HG03280 (cell line): ENCODE results near the gene ZSWIM5.
"Not testable (repeated sequence)": the region's sequence is repeated elsewhere in the genome, so short reads cannot be mapped to it uniquely, and the experiment has no call there.

ENCODE experiments used
- ATAC-seq: cut with Tn5 transposase; IDR thresholded peaks from one replicate; pipeline ENCODE4 v1.9.1; 2021; ENCODE audit warnings: mild to moderate bottlenecking, moderate library complexity; ENCODE audit not compliant: unreplicated experiment

The ZSWIM5 gene

GRCh38 chr1:45205910-45206721 is at the start of gene ZSWIM5:
Gene ZSWIM5, minus strand, starts transcription at chr1:45206605. Its CDS starts 255 bp downstream, at chr1:45206350.
- peak; percentile 73 for ATAC-seq

GRCh38 chr1:45254490-45254889 is 48.1 kb upstream of the ZSWIM5 start:
- ATAC-seq, result no peak

- ATAC-seq, result no peak
Measured at GRCh38 chr1:45250544-45250943, 44.1 kb upstream of the ZSWIM5 start.

- not testable (repeated sequence) for ATAC-seq
Measured at GRCh38 chr1:45248004-45248403, 41.6 kb upstream of the ZSWIM5 start.

GRCh38 chr1:45246760-45247159 is 40.4 kb upstream of the ZSWIM5 start:
- no peak for ATAC-seq

- ATAC-seq, result not testable (repeated sequence)
Measured at GRCh38 chr1:45246359-45246758, 40.0 kb upstream of the ZSWIM5 start.

- no peak for ATAC-seq
Measured at GRCh38 chr1:45244660-45245059, 38.3 kb upstream of the ZSWIM5 start.

- no peak for ATAC-seq
Measured at GRCh38 chr1:45243476-45244343, 37.3 kb upstream of the ZSWIM5 start.

- ATAC-seq, result no peak
Measured at GRCh38 chr1:45238846-45239245, 32.4 kb upstream of the ZSWIM5 start.

GRCh38 chr1:45236136-45236535 is 29.7 kb upstream of the ZSWIM5 start:
- no peak for ATAC-seq

GRCh38 chr1:45230537-45230936 is 24.1 kb upstream of the ZSWIM5 start:
- no peak for ATAC-seq

GRCh38 chr1:45225598-45225997 is 19.2 kb upstream of the ZSWIM5 start:
- ATAC-seq, result no peak

GRCh38 chr1:45223710-45224109 is 17.3 kb upstream of the ZSWIM5 start:
- ATAC-seq, result not testable (repeated sequence)

- ATAC-seq, result no peak
Measured at GRCh38 chr1:45221716-45222115, 15.3 kb upstream of the ZSWIM5 start.

- no peak for ATAC-seq
Measured at GRCh38 chr1:45216861-45217260, 10.5 kb upstream of the ZSWIM5 start.

GRCh38 chr1:45216200-45216541 is 9.8 kb upstream of the ZSWIM5 start:
- no peak for ATAC-seq

- ATAC-seq, result no peak
Measured at GRCh38 chr1:45215485-45216199, 9.2 kb upstream of the ZSWIM5 start.

GRCh38 chr1:45213892-45214291 is 7.5 kb upstream of the ZSWIM5 start:
- ATAC-seq, result no peak

GRCh38 chr1:45211076-45211475 is 4.7 kb upstream of the ZSWIM5 start:
- no peak for ATAC-seq

- peak; percentile 15 for ATAC-seq
Measured at GRCh38 chr1:45206808-45207623, 611 bp upstream of the ZSWIM5 start.
